Endothelial cell of umbilical vein (primary cell): ENCODE results near the gene LZTS2. TPM values are rescaled to one million over a fixed set of nuclear protein-coding genes. Genes with fewer than 3 reads are reported as not detected.

Source experiments
- BruUV-seq: library from RNA; stranded (reverse); fragments of 400-500 nt; replicated peaks from 2 replicates; lab custom pipeline; 2021; lab: Mats Ljungman, UMichigan
- CTCF ChIA-PET: fragments of 300-600, 350-600 bp; sonication (Branson Sonifier 250); formaldehyde crosslinking; loops from one replicate; lab custom pipeline; 2021; ENCODE audit warnings: antibody characterized with exemption, inconsistent platforms; lab: Charles Lee
- POLR2A ChIA-PET: fragments of 300-600, 350-600 bp; sonication (Branson Sonifier 250); formaldehyde crosslinking; loops from one replicate; lab custom pipeline; 2021; ENCODE audit warnings: antibody characterized with exemption, inconsistent platforms; lab: Charles Lee
- DNase-seq: peaks from one replicate; pipeline ENCODE4 v3.0.0-alpha.2; 2011; ENCODE audit warnings: low read depth, low spot score
- FAIRE-seq: peaks from 2 replicates; lab custom pipeline; 2011; peaks lifted over from hg19 to GRCh38; lab: Jason Lieb, UNC
- H2AFZ ChIP-seq: 2 replicates; pipeline ENCODE4 v1.6.0; 2012; ENCODE audit warnings: low read depth, low read length, control low read depth, inconsistent platforms
- H3K27ac ChIP-seq: 2 replicates; pipeline ENCODE4 v1.5.1; 2011; ENCODE audit warnings: low read depth, mild to moderate bottlenecking, control low read depth, low read length, moderate library complexity; ENCODE audit not compliant: insufficient read depth
- H3K27me3 ChIP-seq, 2 experiments: 2 replicates each; pipeline versions ENCODE4 v1.6.0 to v1.6.1; 2011; ENCODE audit warnings: low read length in 2 of 2, mixed read lengths in 1 of 2; ENCODE audit not compliant: control insufficient read depth in 2 of 2, insufficient read depth in 2 of 2
- H3K36me3 ChIP-seq, 2 experiments: 2 replicates in 1 of 2; 3 replicates in 1 of 2; pipeline ENCODE4 v1.5.1; 2011; ENCODE audit warnings: low read length in 2 of 2, mild to moderate bottlenecking in 1 of 2, moderate library complexity in 1 of 2; ENCODE audit not compliant: control insufficient read depth in 2 of 2, insufficient read depth in 2 of 2; ENCODE audit errors: extremely low read depth in 1 of 2
- H3K4me1 ChIP-seq: 3 replicates; pipeline ENCODE4 v1.5.1; 2011; ENCODE audit warnings: mild to moderate bottlenecking, low read length; ENCODE audit not compliant: control insufficient read depth, insufficient read depth; ENCODE audit errors: extremely low read depth
- H3K4me2 ChIP-seq: 2 replicates; pipeline ENCODE4 v1.6.1; 2011; ENCODE audit warnings: low read length, control low read depth, mixed read lengths; ENCODE audit not compliant: insufficient read depth
- H3K4me3 ChIP-seq, 3 experiments: fragments of 200-600 bp in 1 of 3; sonication (generic), shearing (Covaris generic) in 1 of 3; replicated peaks in 1 of 3; 2 replicates each; pipeline ENCODE4 v1.5.1; 2011 to 2016; ENCODE audit warnings: control low read depth in 3 of 3, low read length in 3 of 3, mild to moderate bottlenecking in 2 of 3, inconsistent platforms in 1 of 3, low read depth in 1 of 3, moderate library complexity in 1 of 3; ENCODE audit not compliant: insufficient read depth in 1 of 3
- H3K79me2 ChIP-seq: 2 replicates; pipeline ENCODE4 v1.6.0; 2012; ENCODE audit warnings: low read length, inconsistent platforms; ENCODE audit not compliant: control insufficient read depth, insufficient read depth
- H3K9ac ChIP-seq: replicated peaks from 2 replicates; pipeline ENCODE3; 2011; ENCODE audit warnings: low read length, control low read depth; ENCODE audit not compliant: insufficient read depth; ENCODE audit errors: extremely low read depth
- H3K9me1 ChIP-seq: replicated peaks from 3 replicates; pipeline ENCODE4 v1.6.0; 2011; ENCODE audit warnings: mild to moderate bottlenecking, low read length; ENCODE audit not compliant: control insufficient read depth, insufficient read depth; ENCODE audit errors: extremely low read depth
- H3K9me3 ChIP-seq: replicated peaks from 2 replicates; pipeline ENCODE4 v1.5.1; 2012; ENCODE audit warnings: low read length, inconsistent platforms; ENCODE audit not compliant: control insufficient read depth, insufficient read depth
- H4K20me1 ChIP-seq: replicated peaks from 2 replicates; pipeline ENCODE3; 2011; ENCODE audit warnings: mild to moderate bottlenecking, low read length; ENCODE audit not compliant: control insufficient read depth, insufficient read depth; ENCODE audit errors: extremely low read depth
- CTCF ChIP-seq, 2 donors: IDR thresholded peaks; 1 replicate in 1 of 2; 2 replicates in 1 of 2; pipeline ENCODE4 v1.5.1; 2011; ENCODE audit warnings: low read length in 2 of 2, mild to moderate bottlenecking in 2 of 2, moderate library complexity in 2 of 2, control low read depth in 1 of 2, inconsistent platforms in 1 of 2, low read depth in 1 of 2; ENCODE audit not compliant: insufficient read depth in 1 of 2; ENCODE audit errors: extremely low read depth in 1 of 2
- EZH2 ChIP-seq: IDR thresholded peaks from 2 replicates; pipeline ENCODE4 v1.6.1; 2012; ENCODE audit warnings: borderline replicate concordance, low read depth, mild to moderate bottlenecking, moderate library complexity, low read length, inconsistent platforms; ENCODE audit not compliant: severe bottlenecking
- FOS ChIP-seq: IDR thresholded peaks from 2 replicates; pipeline ENCODE4 v1.6.1; 2011; ENCODE audit warnings: mild to moderate bottlenecking, low read length, moderate library complexity, borderline replicate concordance; ENCODE audit not compliant: insufficient read depth
- GATA2 ChIP-seq: IDR thresholded peaks from 2 replicates; pipeline ENCODE4 v1.7.0; 2011; ENCODE audit warnings: low read depth, mild to moderate bottlenecking, moderate library complexity, mixed read lengths, low read length; ENCODE audit not compliant: insufficient read length, insufficient read depth
- JUN ChIP-seq: IDR thresholded peaks from 2 replicates; pipeline ENCODE4 v1.6.1; 2011; ENCODE audit warnings: borderline replicate concordance, low read depth; ENCODE audit not compliant: insufficient read length, insufficient read depth
- MAX ChIP-seq: IDR thresholded peaks from 2 replicates; pipeline ENCODE4 v1.6.1; 2011; ENCODE audit not compliant: insufficient read depth, insufficient read length
- MYC ChIP-seq: IDR thresholded peaks from one replicate; pipeline ENCODE4 v1.6.1; 2011; ENCODE audit warnings: mild to moderate bottlenecking, low read depth, low read length
- POLR2A ChIP-seq: IDR thresholded peaks from 2 replicates; pipeline ENCODE4 v1.6.1; 2012; ENCODE audit warnings: low read depth, mild to moderate bottlenecking, control low read depth, low read length
- POLR2AphosphoS5 ChIP-seq: IDR thresholded peaks from 2 replicates; pipeline ENCODE4 v1.6.1; 2012; ENCODE audit warnings: low read depth, mild to moderate bottlenecking, control low read depth, low read length, moderate library complexity; ENCODE audit not compliant: insufficient read depth
- dilution Hi-C: fragments of 300-500 bp; cut with MboI; formaldehyde crosslinking; loops from one replicate; pipeline ENCODE4 v1.15.0; 2019; ENCODE audit warnings: low sequenced_read_pairs; ENCODE audit not compliant: extremely low pct_ligation_motif_present
- intact Hi-C: fragments of 100-400 bp; cut with micrococcal nuclease; formaldehyde crosslinking; loops from one replicate; pipeline ENCODE4 v1.10.0; 2022
- polyA plus RNA-seq, 4 experiments: library from polyadenylated mRNA; depleted of rRNA in 3 of 4; stranded (reverse) in 3 of 4; unstranded in 1 of 4; fragments of >200 nt; gene quantifications; 2 replicates each; pipeline versions ENCODE4 v1.2.1 to v1.2.3, GENCODE V29; 2011 to 2012; ENCODE audit warnings: missing spikeins in 1 of 4
- total RNA-seq: library from RNA; stranded (reverse); gene quantifications from 2 replicates; pipeline ENCODE4 v1.2.3, GENCODE V29; 2021

The LZTS2 gene
- total and polyA plus RNA-seq, 2 donors (not counting 3 experiments of a cell fraction or from before 2014, with no cell fraction given): 70.8 to 79.5 TPM

GRCh38 chr10:100967332-100967731 is 32.3 kb upstream of the LZTS2 start:
- Histone ChIP-seq H3K9ac (no peak overlapping the region), H3K9me3 (no peaks in the 10 kb centered on the region), H3K27ac (no peak overlapping the region), H3K9me1 (no peaks in the 10 kb centered on the region), H3K4me1 (peaks cover 12% of the 10 kb centered on the region), H3K36me3 (peaks cover 0 to 4% of the 10 kb centered on the region in 2 experiments), H3K79me2 (no peaks in the 10 kb centered on the region), H4K20me1 (no peaks in the 10 kb centered on the region), H3K4me3 (no peak overlapping the region), H3K4me2 (no peak overlapping the region), H2AFZ (no peak overlapping the region), H3K27me3 (no peaks in the 10 kb centered on the region)
- BruUV-seq: no TSS peak
- TF ChIP-seq MAX: no peak
- no peak for TF ChIP-seq JUN
- TF ChIP-seq CTCF (IDR thresholded peaks at IDR 0.05; ENCODE audit: extremely low read depth in 1 of 2, insufficient read depth in 1 of 2, low read depth in 1 of 2, low read length in 2 of 2): no peak
- no peak for TF ChIP-seq POLR2A
- no peak for TF ChIP-seq MYC
- no peak for TF ChIP-seq GATA2
- no peak for TF ChIP-seq POLR2AphosphoS5
- no peak for TF ChIP-seq EZH2
- no peak for TF ChIP-seq FOS
- ChIA-PET CTCF (interaction anchor here (1.0 to 5.3 kb wide), 4 partner anchors 10 to 47 kb away, joined by 4 to 54 read pairs (median 15); no protein-coding TSS in a partner anchor), POLR2A (no interaction called here)
- intact Hi-C loops: no loop called here
- DNase-seq (no peak), FAIRE-seq (no peak)
- dilution Hi-C loops: no loop called here
